Activated T-cell treated with anti-CD3 and anti-CD28 coated beads, Interleukin-2, amount 50 U/mL, for 4 hours (primary cell): Measurements from ENCODE around the gene RIMBP3B. TPM values are rescaled to one million over a fixed set of nuclear protein-coding genes. Genes with fewer than 3 reads are reported as not detected.
"Not testable (repeated sequence)": the region's sequence is repeated elsewhere in the genome, so short reads cannot be mapped to it uniquely, and the experiment has no call there.

ENCODE experiments used
- ATAC-seq, 2 donors: fragments of 200-7000 bp; cut with Tn5 transposase; one replicate each; pipeline ENCODE4 v1.10.0; 2021
- DNase-seq: peaks from one replicate; pipeline ENCODE4 v3.0.0-alpha.2; 2020
- H3K27me3 Mint-ChIP-seq: one replicate; pipeline ENCODE4 v1.8.0; 2021; ENCODE audit warnings: low read depth, mixed read lengths
- H3K36me3 Mint-ChIP-seq: one replicate; pipeline ENCODE4 v1.8.0; 2022; ENCODE audit warnings: mixed read lengths; ENCODE audit not compliant: insufficient read depth
- H3K4me1 Mint-ChIP-seq: one replicate; pipeline ENCODE4 v1.8.0; 2021; ENCODE audit warnings: low read depth, mixed read lengths
- H3K4me3 Mint-ChIP-seq: one replicate; pipeline ENCODE4 v1.8.0; 2021; ENCODE audit warnings: mild to moderate bottlenecking, moderate library complexity, mixed read lengths
- H3K9me3 Mint-ChIP-seq: one replicate; pipeline ENCODE4 v1.8.0; 2021; ENCODE audit warnings: mixed read lengths
- total RNA-seq, 3 donors: library from RNA; stranded (reverse); gene quantifications; one replicate each; pipeline ENCODE4 v1.2.1, GENCODE V29; 2021

The RIMBP3B gene
- under 1 TPM in 2 of 3 donors, not detected in 1; 0.20 to 0.61 TPM for total RNA-seq

GRCh38 chr22:21383701-21384467 is at the start of gene RIMBP3B:
RIMBP3B (plus strand) TSS chr22:21383751; CDS start chr22:21383859, 108 bp downstream.
- not testable (repeated sequence) for H3K9me3 Mint-ChIP-seq, H3K36me3 Mint-ChIP-seq, H3K27me3 Mint-ChIP-seq, H3K4me3 Mint-ChIP-seq, DNase-seq, H3K4me1 Mint-ChIP-seq
- peak; percentile 81 to 86 for ATAC-seq

GRCh38 chr22:21357527-21357926 is 26.0 kb upstream of the RIMBP3B start:
- not testable (repeated sequence) for H3K9me3 Mint-ChIP-seq, H3K27me3 Mint-ChIP-seq, DNase-seq, ATAC-seq, H3K4me3 Mint-ChIP-seq, H3K36me3 Mint-ChIP-seq, H3K4me1 Mint-ChIP-seq

GRCh38 chr22:21360525-21360924 is 23.0 kb upstream of the RIMBP3B start:
- H3K4me3 Mint-ChIP-seq, H3K4me1 Mint-ChIP-seq, DNase-seq, ATAC-seq, H3K36me3 Mint-ChIP-seq, H3K9me3 Mint-ChIP-seq, H3K27me3 Mint-ChIP-seq: not testable (repeated sequence)

GRCh38 chr22:21362473-21362872 is 21.1 kb upstream of the RIMBP3B start:
- H3K4me1 Mint-ChIP-seq, H3K9me3 Mint-ChIP-seq, H3K4me3 Mint-ChIP-seq: not testable (repeated sequence)

GRCh38 chr22:21363061-21363460 is 20.5 kb upstream of the RIMBP3B start:
- H3K9me3 Mint-ChIP-seq, H3K4me3 Mint-ChIP-seq, H3K36me3 Mint-ChIP-seq, DNase-seq, H3K27me3 Mint-ChIP-seq, H3K4me1 Mint-ChIP-seq, ATAC-seq: not testable (repeated sequence)

More at GRCh38 chr22:21362473-21362872, 21.1 kb upstream of the RIMBP3B start:
- DNase-seq, H3K27me3 Mint-ChIP-seq, H3K36me3 Mint-ChIP-seq, ATAC-seq: not testable (repeated sequence)

- not testable (repeated sequence) for H3K4me3 Mint-ChIP-seq, DNase-seq, H3K36me3 Mint-ChIP-seq, H3K4me1 Mint-ChIP-seq, H3K27me3 Mint-ChIP-seq, ATAC-seq, H3K9me3 Mint-ChIP-seq
These were observed 19.7 kb upstream of the RIMBP3B start for GRCh38 chr22:21363803-21364202.

GRCh38 chr22:21364362-21364761 is 19.2 kb upstream of the RIMBP3B start:
- not testable (repeated sequence) for H3K4me3 Mint-ChIP-seq, DNase-seq, H3K27me3 Mint-ChIP-seq, ATAC-seq, H3K4me1 Mint-ChIP-seq, H3K36me3 Mint-ChIP-seq, H3K9me3 Mint-ChIP-seq

- H3K9me3 Mint-ChIP-seq, H3K4me3 Mint-ChIP-seq, H3K36me3 Mint-ChIP-seq, H3K4me1 Mint-ChIP-seq, H3K27me3 Mint-ChIP-seq, ATAC-seq, DNase-seq: not testable (repeated sequence)
These were observed 18.2 kb upstream of the RIMBP3B start for GRCh38 chr22:21365337-21365736.

GRCh38 chr22:21368603-21369310 is 14.8 kb upstream of the RIMBP3B start:
- not testable (repeated sequence) for H3K36me3 Mint-ChIP-seq, H3K4me3 Mint-ChIP-seq, DNase-seq

GRCh38 chr22:21375880-21376279 is 7.7 kb upstream of the RIMBP3B start:
- H3K9me3 Mint-ChIP-seq, H3K36me3 Mint-ChIP-seq, H3K4me1 Mint-ChIP-seq, H3K27me3 Mint-ChIP-seq, DNase-seq, ATAC-seq, H3K4me3 Mint-ChIP-seq: not testable (repeated sequence)

More at GRCh38 chr22:21368603-21369310, 14.8 kb upstream of the RIMBP3B start:
- not testable (repeated sequence) for ATAC-seq, H3K9me3 Mint-ChIP-seq, H3K27me3 Mint-ChIP-seq, H3K4me1 Mint-ChIP-seq

GRCh38 chr22:21384468-21385357 is 1.2 kb downstream of the RIMBP3B start:
- H3K4me3 Mint-ChIP-seq, DNase-seq, H3K27me3 Mint-ChIP-seq, H3K9me3 Mint-ChIP-seq, H3K4me1 Mint-ChIP-seq, H3K36me3 Mint-ChIP-seq: not testable (repeated sequence)
- peak; percentile 61 to 64 for ATAC-seq

- DNase-seq, H3K27me3 Mint-ChIP-seq, H3K4me1 Mint-ChIP-seq, H3K9me3 Mint-ChIP-seq, ATAC-seq, H3K36me3 Mint-ChIP-seq, H3K4me3 Mint-ChIP-seq: not testable (repeated sequence)
These were observed 5.9 kb downstream of the RIMBP3B start for GRCh38 chr22:21389480-21389879.

GRCh38 chr22:21390013-21390412 is 6.5 kb downstream of the RIMBP3B start:
- not testable (repeated sequence) for H3K4me3 Mint-ChIP-seq, H3K36me3 Mint-ChIP-seq

GRCh38 chr22:21394613-21395012 is 11.1 kb downstream of the RIMBP3B start:
- H3K4me1 Mint-ChIP-seq, DNase-seq, H3K9me3 Mint-ChIP-seq, H3K4me3 Mint-ChIP-seq, H3K27me3 Mint-ChIP-seq, H3K36me3 Mint-ChIP-seq, ATAC-seq: not testable (repeated sequence)

More at GRCh38 chr22:21390013-21390412, 6.5 kb downstream of the RIMBP3B start:
- H3K4me1 Mint-ChIP-seq, H3K27me3 Mint-ChIP-seq, ATAC-seq, H3K9me3 Mint-ChIP-seq, DNase-seq: not testable (repeated sequence)
